Fibroblast of skin of scalp (primary cell): ENCODE measurements around the gene MVD.

Experiments used
- DNase-seq: peaks from one replicate; pipeline ENCODE4 v3.0.0-alpha.2; 2013

The MVD gene

DNA sequence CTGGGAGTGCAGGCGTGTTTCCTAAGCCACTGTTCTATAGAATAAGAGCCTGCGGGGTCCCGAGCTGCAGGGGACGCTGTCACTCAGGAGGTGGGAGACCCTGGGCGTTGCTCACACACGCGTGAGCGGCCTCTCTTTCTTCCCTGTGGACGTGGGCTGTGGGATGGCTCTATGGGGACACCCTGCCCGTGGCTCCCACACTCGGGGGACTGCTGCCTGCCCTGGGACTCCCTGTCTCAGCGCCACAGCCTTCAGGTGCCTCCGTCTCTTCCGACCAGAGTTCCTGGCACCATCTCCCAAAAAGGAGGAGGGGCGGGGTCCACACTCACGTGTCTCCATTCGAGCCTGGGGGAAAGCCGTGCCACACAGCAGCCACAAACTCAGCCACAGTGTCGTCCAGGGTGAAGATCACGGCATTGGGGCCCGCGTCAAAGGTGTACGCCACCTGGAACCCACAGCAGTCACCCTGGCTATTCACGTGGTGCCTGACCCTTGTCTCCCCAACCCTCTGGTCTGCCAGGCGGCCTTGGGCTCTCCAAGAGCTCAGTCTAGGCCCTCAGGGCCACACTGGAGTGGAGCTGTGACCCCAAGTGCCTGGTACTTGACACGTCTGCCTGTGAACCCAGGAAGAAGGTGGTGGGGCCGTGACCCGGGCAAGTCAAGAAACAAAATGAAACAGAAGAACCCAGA lies 8.4 kb downstream of the MVD start:
- DNase-seq, result no peak

DNA sequence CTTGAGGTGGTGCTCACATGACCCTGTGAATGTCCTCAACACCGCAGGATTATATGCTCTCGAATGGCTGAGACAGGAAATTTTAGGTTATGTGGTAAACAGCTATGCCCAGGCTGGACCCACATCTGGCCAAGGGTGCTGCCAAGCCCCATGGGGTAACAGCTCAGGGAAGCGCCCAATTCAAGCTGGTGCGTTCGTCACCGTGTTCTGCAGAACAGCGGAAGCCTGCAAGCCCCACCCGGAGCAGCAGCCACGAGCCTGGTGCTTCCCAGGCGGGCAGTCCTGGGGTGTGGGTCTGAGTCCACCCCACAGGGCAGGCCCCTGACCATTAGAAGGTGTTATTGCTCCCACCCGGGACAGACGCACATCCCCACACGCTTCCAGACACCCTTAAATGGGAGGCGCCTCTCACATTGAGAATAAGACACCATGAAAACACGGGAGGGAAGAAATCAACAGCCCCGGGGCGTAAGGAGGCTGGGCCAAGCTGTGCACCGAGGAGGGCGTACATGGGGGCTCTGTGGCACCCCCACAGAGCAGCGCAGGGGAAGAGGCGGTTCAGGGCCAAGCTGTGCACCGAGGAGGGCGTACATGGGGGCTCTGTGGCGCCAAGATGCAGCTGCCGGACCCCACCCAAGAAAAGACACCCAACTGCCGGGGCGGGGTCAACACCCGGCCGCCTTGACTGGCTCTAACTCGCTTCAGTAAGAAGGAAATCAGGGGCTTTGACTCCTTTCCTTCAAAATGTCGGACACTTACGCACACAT lies 9.1 kb downstream of the MVD start:
- DNase-seq, result no peak

DNA sequence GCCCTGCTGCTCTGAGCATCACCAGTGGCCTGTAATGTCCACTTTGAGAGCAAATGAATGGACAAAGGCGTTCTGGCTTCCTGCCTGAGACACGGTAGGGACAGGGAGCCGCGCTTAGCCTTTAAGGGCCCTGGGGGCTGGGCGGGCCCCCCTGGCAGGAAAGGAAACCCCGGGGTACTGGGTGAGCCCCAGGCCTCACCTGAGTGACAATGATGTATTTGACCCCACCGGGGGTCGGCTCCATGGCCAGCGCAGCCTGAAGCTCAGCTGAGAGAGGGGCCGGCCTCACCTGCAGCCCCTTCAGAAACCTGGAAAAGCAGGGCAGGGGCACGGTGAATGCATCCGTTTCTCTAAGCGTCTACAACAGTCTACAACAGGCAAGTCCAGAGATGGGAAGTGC lies 9.8 kb downstream of the MVD start:
- no peak for DNase-seq

DNA sequence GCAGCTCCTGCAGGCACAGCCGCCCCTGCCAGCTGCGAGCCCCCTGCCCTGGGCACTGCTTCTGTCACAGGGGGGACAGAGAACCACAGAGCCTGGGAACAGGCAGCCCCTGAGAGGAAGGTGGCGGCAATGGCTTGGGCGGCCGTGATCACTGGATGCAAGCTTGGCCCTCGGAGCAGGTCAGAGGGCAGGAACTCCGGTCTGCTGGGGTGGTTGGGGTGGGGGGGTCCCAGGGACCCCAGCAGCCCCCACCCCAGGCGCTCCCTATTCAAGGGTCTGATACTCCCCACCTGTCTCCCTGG lies 10.2 kb downstream of the MVD start:
- no peak for DNase-seq

DNA sequence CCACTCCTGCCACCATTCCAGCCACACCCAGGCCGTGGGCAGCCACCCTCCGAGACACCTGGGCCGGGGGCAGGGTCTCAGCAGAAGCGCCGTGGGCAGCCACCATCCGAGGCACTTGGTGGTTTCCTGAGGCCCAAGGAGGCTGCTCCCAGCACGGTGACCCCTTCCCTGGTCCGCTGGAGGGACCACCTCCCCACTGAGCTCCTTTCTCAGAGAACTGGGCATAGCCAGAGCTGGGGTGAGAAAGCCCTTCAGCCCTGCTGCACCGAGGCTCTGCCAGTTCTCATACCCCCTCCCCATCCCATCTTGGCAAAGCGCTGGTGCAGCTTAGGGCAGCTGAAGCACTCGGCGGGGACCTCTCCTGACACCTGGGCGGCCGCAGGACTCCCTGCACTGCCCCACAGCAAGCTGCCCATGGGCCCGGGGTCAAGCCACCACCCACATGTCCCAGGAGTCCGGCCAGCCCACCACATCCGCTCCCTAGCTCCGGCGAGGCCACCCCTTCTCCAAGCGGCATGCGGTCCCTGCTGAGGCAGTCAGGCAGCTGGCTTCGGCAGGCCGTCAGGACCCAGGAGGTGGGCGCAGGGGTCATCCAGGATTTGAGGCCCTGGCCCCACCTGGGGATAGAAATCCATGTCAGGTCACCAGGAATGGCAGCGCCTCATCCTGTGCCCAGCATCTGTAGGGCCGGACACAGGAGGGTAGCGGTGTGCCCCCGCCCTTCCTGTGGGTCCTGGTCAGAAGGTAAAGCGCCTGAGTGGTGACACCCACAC lies 10.7 kb downstream of the MVD start:
- no peak for DNase-seq

DNA sequence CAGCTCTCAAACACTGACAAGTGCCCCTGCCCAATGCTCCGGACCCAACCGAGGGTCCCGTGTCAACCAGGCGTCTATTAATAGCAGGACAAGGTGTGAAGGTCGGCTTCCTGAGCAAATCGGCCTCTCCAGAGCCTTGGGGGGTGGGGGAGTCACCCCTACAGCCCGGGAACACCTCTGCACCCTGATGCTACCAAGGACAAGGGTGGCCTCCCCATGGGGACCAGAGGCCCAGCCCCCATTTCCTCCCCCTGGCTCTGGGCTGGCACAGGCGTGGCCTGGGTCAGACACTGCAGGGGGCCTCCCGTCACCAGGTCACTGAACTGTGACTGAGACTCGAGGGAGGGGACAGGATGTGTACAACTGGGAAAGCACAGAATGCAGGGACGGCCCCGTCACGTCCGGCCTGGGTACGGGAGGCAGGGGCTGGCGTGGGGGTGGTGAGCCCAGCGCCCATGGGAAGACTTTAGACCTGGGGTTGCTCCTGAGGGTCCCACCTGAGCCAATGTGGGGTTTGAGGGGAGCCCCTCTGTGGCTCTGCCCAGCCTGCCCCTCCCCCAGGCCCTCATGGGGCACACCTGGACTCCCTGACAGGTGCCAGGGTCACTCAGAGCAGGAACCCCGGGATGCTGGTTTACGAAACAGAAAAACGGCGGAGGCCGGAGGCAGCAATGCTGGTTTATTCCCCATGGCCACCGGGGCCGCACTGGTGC lies 11.5 kb downstream of the MVD start:
- no peak for DNase-seq

DNA sequence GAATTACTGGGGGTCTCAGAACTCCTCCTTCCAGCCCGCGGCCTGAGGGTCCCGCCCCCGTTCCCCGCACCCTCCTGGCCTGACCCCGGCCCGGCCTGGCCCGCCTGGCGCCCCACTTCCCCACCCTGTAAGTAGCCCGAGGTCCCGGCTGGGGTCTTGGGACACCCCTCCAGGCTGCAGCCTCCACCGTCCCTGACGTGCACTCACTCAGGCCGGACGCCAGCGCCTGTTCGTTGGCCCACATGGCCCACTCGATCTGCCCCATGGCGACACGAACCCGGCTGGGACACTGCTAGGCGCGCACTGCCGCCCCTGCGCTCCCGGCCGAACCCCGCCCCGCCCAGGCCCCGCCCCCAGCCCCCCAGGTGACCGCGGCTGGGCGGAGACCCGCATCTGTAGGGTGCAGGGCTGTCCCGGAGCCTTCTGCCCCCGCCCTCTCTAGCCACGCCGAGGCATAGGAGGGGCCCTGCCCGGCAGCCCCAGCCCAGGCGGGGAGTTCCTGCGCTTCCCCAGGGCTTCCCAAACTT lies 12.1 kb downstream of the MVD start, which contains the start of gene CYBA:
TSS of gene CYBA (minus strand) at position 305 of the 527 bp plus-strand sequence. CDS start at position 265, 40 bp downstream.
- DNase-seq, result peak; percentile 52

DNA sequence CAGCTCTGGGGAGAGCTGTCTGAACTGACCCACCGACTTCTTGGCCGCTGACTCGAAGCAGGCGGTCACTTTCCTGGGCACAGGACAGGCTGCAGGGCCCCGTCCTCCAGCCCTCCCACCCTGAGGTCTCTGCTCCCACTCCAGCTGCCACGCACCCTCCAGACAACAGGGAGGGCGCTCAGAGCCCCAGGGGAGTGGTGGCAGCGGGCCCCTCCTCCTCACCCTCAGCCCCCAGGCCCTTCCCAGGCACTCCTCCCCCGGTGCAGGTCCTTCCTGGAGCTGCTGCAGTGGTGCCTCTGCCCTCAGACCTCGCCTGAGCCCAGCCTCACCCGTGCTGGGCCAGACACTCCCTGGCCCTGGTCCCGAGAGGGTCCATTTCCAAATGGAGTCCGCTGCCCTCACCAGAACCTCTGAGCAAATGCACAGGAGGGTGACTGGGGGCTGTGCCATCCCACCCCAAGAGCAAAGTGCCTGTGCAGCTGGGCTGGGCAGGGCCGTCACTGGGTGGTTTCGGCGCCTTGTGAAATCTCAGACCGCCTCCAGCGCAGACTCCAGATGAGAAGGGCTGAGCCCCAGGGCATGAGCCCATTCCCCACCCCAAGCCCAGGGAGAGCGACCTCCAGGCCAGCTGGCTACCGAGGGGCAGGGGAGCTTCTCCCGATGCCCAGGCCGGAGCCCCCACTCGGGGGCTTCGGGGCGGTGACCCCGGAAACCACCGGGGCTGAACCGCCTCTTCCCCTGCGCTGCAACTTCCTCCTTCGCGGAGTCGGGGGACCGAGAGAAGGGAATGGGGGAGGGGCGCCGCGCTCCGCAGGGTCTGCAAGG lies 12.8 kb downstream of the MVD start:
- no peak for DNase-seq

DNA sequence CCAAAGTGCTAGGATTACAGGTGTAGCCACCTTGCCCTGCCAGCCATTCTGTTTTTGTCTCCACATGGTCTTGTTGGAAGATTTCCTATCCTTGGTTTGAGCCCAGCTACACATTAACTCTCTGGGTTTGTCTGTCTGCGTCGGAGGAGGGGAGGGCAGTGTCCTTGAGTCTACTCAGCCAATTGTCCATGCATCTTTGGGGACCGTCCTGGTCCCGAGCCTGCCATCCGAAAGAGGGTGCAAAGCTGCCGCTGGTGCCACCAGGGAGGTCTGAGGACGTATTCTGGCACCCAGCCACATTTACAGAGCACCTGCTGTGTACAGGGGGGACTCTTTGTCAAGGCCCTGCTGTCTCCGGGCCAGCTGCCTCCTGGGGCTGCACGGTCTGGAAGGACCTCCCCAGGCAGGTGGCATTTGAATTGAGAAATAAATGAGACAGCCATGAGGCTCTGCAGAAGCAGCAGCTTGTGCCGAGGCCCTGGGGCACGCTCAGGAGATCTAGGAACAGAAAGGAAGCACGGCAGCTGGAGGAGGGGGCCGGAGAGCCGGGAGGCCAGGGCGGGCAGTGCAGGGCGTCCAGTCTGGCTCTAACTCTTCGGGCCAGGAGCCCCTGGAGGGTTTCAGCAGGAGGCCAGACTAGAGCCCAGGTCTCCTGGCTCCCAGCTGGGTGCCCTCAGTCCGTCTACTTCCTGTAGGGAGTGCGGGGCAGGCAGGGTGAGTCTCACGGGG lies 13.5 kb downstream of the MVD start:
- DNase-seq, result no peak

DNA sequence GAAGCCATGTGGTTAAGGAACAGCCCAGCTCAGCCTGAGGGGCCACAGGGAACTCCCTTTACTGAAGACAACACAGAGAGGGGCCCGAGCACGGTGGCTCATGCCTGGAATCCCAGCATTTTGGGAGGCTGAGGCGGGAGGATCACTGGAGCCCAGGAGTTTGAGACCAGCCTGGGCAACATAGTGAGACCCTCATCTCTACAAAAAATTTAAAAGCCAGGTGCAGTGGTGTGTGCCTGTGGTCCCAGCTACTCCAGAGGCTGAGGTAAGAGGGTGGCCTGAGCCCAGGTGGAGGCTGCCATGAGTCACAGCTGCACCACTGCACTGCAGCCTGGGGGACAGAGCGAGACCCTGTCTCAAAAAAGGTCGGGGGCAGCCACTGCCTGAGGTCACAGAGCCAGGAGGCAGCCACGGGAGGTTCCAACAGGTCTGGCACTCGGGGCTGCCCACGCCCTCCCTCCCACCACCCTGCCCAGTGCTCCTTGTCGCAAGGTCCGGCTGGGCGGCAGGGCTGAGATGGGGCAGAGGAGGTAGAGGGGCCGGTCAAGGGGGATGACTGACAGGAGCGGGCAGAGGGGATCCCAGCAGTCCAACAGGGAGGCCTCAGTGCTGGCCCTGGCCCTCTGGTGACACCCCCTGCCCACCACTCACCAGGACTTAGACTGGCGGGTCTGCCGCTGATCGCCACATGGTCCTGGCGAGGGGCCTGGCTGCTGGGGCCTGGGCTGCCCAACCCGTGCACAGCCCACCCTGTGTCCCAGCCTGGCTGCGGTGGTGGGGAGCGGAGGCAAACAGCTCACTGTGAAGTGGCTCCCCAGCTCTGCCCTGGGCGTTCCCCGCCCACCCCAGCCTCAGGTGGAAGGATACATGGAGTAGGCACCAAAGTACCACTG lies 15.5 kb downstream of the MVD start:
- no peak for DNase-seq

DNA sequence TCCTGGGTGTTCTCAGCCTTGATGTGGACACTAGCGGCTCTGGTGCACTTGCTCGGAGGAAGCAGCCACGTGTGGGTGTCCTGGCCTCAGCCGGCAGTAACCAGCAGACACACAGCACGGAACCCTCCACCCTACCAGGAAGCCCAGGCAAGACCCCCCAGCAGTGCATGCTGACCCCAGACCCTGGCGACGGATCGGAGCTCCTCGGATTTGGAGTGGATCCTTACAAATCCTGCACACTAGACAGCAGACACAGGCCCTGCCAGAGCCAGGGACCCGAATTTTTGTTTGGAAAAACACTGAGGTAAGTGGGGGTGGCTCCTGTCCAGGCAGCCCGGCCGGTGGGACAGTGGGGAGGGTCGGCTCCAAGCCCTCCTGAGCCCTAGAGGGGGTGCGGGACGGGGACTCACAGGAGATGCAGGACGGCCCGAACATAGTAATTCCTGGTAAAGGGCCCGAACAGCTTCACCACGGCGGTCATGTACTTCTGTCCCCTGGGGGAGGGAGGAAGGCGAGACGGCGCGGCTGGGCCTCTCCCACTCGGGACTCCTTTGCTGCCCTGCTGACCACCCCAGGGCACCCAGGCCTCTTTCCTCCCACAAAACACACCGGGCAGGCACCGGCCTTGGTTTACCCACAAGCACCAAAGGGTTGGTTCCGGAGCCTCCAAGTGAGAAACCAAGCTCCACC lies 16.4 kb downstream of the MVD start:
- DNase-seq, result no peak

DNA sequence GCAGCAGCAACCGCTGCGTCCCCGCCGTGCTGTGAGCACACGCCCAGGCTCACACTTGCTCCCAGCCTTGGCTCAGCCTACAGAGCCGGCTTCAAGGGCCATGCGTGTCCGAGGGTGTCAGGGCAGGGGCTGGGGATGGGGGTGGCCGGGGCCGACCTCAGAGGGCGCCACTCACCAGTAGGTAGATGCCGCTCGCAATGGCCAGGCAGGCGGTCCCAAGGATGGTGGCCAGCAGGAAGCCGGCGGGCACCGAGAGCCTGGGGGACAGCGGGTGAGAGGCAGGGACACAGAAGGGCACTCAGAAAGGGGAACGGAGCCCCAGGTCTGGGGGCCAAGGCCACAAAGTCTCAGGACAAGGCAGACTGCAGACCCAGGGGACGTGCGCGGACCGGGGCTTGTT lies 16.9 kb downstream of the MVD start:
- no peak for DNase-seq

DNA sequence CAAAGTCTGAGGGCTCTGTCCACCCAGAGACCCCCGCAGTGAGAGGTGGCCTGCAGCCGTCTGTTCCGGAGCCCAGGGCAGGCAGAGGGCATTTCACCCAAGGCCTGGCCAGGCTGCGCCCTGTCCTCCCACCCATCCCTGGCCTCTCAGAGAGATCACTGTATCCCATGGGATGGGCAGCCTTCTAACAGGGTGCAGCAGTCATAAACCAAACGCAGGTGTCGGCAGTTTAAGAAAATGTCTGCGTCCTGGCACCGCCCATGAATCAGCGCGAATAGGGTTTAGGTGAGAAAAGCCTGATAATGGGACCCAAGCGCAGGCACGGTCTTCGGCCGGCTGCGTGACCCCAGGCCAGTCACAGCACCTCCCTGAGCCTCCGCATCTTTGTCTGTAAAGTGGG lies 17.4 kb downstream of the MVD start:
- no peak for DNase-seq

DNA sequence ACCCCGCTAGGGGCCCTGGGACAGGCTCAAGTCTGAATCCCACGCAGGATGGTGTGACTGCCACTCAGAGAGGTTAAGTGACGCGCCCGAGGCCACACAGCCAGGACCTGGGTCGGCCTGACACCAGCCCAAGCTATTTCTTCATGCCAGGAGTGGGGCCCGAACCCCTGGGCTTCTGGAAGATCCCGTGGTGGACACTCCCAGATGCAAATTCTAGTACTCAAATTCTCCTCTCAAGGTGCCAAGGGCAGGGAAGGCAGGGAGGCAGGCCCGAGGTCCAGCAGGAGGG lies 19.3 kb downstream of the MVD start:
- DNase-seq, result no peak

DNA sequence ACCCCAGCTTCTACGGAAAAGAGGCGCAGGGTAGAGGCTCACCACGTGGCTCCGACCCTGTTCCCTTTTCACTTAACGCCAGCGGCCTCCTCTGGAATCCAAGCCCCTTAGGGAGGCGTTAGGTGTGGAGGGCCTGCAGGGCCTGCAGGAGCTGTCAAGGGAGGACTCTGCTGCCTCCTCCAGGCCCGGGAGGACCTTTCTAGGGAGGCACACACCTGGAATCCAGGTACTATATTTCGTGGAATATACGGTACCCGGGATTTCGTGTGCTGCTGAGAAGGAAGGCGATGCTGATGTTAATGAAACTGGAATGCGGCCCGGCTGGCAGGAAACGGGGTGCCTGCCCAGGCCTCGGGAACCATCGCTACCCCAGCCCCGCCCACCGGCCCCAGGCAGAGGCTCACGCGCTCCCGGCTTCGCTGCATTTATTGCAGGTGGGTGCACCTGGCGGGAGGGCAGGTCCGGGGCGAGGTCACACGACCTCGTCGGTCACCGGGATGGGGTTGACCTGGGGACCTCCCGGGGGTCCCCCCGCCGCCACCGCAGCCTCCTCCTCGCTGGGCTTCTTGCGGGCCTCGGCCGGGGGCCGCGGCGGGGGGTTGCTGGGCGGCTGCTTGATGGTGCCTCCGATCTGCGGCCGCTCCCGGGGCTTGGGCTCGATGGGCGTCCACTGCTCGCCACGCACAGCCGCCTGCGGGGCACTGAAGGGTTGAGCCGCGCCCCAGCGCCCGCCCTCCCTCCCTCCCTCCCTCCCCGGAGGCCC lies 19.8 kb downstream of the MVD start:
- no peak for DNase-seq

DNA sequence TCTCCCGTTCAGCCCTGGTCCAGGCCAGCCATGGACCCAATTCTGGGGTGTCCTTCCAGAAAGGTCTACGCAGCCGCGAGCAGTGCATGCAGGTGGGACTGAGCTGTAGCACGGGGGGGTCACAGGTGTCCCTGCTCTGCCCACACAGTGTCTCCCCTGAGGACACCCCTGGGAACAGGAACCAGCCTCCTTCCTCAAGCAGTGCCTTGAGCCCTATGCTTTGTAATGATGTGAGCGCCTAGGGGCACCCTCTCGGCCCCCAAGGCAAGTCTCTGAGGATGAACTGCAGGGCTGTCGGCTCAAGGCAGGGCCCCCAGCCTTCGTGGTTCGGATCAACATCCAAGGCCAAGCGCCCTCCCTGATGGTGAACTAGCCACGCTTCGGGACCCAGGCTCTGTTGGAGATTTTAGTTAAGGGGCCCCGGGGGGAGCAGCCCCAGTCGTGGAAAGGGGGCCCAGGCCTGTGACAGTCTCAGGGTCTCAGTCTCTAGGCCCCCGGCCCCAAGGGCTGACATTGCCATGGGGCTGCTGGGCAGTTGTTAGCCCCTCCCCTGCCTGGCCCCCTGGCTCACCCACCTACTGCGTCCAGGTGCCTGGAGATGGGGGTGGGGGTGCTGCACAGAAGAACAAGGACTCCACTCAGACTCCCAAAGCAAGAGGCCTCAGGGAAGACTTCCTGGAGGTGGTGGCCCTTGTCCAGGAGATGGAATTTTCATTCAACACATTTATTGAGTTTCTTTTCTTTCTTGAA lies 22.2 kb downstream of the MVD start:
- no peak for DNase-seq

DNA sequence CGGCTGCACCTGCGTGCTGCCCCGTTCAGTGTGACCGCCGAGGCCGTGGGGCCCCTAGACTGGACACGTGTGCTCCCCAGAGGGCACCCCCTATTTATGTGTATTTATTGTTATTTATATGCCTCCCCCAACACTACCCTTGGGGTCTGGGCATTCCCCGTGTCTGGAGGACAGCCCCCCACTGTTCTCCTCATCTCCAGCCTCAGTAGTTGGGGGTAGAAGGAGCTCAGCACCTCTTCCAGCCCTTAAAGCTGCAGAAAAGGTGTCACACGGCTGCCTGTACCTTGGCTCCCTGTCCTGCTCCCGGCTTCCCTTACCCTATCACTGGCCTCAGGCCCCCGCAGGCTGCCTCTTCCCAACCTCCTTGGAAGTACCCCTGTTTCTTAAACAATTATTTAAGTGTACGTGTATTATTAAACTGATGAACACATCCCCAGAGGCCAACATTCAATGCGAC lies 22.8 kb downstream of the MVD start:
- DNase-seq, result no peak
